NCI-H2029 treated with DMSO at 0.1 percent for 48 hours (cell line): ENCODE measurements around the gene ZNF438.
"Not testable (repeated sequence)": the region's sequence is repeated elsewhere in the genome, so short reads cannot be mapped to it uniquely, and the experiment has no call there.

Experiments
- DNase-seq: peaks from one replicate; lab custom pipeline; 2025; lab: John Stamatoyannopoulos, UW

The ZNF438 gene

DNA sequence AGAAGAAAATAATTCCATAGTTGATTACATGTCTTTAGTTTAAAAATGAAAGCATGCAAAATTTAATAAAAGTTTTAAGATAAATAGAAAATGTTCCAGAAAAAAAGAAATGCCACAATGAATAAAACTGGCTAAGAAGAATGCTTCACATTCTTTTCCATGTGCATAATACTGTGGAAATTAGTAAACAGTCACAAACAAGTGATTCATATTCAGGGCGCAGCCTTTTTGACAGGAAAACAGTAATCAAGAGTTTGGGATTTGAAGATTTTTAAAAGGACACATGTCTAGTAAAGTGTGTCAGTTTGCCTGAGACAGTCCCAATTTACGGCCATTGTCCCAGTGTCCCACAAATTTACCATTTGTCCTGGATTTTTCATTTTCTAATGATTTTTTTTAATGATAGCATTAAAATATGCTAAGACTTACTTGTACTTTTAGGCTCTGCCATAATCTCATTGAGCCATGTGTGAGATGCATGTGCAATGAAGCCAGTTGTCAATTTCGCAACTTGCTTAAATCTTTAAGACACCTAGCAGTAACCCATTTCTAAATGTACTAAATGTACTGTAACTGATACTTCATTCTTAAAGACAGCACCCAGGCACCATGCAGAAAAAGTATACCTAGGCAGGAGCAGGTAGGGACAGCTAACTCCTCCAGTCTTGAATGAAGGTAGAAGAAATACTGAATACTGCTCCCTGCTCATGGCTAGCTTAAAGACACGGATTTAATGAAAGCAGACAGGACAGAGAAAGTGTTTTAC is 46.9 kb downstream of the ZNF438 start:
- no peak for DNase-seq

- DNase-seq: not testable (repeated sequence)
Observed at GRCh38 chr10:30983209-30983608, 48.5 kb downstream of the ZNF438 start.

- peak; percentile 48 for DNase-seq
Observed at GRCh38 chr10:30980951-30981616, 50.6 kb downstream of the ZNF438 start.

GRCh38 chr10:30979956-30980355 is 51.7 kb downstream of the ZNF438 start:
- DNase-seq: no peak

- DNase-seq: no peak
Observed at GRCh38 chr10:30978843-30979242, 52.8 kb downstream of the ZNF438 start.

GRCh38 chr10:30977385-30977784 is 54.3 kb downstream of the ZNF438 start:
- DNase-seq: no peak

DNA sequence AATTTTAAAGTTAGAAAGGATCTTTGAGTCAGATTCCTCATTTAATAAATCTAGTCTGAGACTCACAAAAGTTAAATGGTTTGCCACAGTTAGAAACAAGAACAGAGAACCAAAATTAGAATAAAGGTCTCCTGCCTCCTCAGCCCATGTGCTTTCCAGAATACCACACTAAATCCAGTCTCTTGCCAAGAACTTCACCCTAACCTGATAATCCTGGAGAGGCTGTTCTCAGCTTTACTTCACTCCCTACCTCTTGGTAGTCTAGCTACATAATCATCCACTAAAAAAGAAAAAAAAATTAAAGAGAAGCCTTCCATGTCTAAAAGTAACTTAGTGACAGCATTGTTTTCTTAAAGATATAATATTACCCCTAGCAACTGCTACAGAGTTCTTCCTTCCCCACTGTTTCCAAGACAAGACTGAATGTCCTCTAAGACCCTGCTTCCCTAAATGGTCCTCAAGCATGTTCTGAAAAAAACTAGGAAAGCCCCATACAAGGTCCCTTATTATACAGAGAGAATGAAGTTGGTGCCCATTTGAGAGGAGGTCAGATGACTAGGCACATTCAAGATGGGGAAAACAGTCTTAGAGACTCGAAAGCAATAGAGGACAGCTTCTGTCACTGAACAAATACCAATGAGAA is 56.8 kb downstream of the ZNF438 start:
- no peak for DNase-seq

GRCh38 chr10:30974355-30974754 is 57.3 kb downstream of the ZNF438 start:
- no peak for DNase-seq

GRCh38 chr10:30973737-30974136 is 57.9 kb downstream of the ZNF438 start:
- no peak for DNase-seq

- DNase-seq: no peak
Observed at GRCh38 chr10:30970760-30971460, 60.8 kb downstream of the ZNF438 start.

- no peak for DNase-seq
Observed at GRCh38 chr10:30968711-30969110, 63.0 kb downstream of the ZNF438 start.

GRCh38 chr10:30967650-30968410 is 63.8 kb downstream of the ZNF438 start:
- no peak for DNase-seq

DNA sequence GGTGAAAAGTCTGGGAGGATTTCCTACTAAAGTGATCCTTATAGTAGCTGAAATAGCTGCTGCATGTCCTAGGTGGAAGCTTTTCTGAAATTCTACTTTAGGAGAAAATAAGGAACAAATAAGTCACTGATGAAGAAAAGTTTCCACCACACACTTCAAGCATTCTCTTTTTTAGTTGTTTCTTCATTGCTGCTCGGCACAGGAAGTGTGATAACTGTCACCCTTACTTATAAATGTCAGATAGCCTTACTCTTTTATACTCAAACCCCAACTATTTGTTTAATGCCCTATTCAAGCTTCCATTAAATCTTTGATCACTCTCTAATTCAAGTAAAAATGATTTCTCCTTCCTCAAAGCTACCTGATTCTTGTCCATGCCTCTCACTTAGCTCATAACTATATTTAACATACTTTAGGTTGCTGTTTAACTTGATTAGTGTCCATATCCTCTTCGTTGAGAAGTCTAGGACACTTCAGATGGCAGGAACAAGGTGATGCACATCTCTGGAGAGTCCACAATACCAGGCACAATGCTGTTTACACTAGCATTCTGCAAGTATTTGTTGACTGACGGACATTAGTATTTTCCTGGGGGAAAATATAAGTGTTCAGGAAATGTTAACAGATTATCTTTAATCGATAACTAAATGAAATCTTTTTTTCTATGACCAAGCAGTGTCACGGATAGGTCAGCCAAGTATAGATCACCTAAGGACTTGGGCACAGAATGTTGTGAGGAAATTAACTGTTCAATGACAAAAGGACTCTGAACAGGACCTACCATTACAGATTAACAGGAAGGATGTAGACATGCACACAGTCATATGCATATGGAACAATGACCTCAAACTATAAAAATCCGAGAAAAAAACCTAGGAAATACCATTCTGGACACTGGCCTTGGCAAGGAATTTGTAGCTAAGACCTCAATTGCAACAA is 67.4 kb downstream of the ZNF438 start:
- DNase-seq: no peak

GRCh38 chr10:30962522-30962921 is 69.1 kb downstream of the ZNF438 start:
- DNase-seq: no peak

DNA sequence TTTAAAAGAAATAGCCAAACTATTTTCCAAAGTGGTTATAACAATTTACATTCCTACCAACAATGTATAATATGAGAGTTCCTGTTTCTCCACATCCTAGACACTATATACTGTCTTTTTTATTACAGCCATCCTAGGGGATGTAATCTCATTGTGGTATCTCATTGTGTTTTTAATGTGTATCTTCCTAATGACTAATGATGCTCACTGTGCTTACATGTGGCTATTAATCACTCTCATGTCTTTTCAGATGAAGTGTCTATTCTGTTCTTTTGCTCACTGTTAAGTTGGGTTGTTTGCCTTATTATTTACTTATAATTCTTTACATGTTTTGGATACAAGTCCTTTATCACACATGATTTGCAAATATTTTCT is 71.8 kb downstream of the ZNF438 start:
- no peak for DNase-seq

DNA sequence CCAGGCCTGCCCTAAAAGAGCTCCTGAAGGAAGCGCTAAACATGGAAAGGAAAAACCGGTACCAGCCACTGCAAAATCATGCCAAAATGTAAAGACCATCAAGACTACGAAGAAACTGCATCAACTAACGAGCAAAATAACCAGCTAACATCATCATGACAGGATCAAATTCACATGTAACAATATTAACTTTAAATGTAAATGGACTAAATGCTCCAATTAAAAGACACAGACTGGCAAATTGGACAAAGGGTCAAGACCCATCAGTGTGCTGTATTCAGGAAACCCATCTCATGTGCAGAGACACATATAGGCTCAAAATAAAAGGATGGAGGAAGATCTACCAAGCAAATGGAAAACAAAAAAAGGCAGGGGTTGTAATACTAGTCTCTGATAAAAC is 82.4 kb downstream of the ZNF438 start:
- DNase-seq: not testable (repeated sequence)

- DNase-seq: no peak
Observed at GRCh38 chr10:30944005-30944404, 87.7 kb downstream of the ZNF438 start.

DNA sequence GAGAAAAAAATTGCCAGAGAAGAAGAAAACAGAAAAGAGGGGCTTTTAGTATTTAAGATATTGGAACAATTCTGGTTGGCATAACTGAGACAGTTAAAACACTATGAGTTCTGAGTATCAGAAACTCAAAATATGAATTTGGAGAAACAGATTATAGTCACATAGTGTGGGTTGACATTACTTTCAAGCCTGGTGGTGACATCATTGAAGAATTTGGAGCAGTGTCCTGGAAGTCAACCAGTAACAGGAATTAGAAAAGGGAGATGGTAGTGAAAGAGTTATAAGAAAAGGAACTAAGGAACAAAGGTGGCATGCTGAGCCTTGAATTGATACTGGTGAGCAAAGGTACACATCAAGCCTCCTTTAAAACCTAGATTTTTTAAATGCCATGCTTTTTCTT is 88.2 kb downstream of the ZNF438 start:
- no peak for DNase-seq

GRCh38 chr10:30940256-30940655 is 91.4 kb downstream of the ZNF438 start:
- no peak for DNase-seq

DNA sequence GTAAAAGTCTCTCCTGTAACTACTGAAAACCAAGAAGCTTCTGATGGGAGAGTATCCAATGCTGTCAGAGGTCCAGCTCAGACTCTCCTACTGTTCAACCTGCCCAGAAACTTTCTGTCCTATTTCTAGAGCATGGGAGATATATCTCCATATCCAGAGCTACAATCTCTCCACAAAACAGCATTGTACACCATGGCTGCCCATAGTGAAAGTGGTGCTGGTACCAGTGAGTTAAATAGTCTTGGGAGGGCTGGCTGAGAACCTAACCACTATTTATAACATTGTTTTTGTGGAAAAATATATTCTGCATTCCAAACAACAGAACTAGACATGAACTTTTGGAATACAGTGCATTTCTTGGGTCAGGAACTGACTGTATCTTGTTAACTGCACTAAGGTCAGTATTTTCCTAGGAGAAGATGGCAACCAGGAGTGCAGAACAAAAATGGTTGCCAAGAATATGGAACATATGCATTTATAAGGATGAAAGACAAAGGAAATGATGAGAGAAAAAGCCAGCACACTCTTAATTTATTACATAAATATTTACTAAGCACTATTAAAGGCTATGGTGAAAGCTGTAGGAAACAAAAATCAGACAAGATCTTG is 91.9 kb downstream of the ZNF438 start:
- no peak for DNase-seq
